Measurements from ENCODE around the gene TBC1D30.

The TBC1D30 gene

DNA sequence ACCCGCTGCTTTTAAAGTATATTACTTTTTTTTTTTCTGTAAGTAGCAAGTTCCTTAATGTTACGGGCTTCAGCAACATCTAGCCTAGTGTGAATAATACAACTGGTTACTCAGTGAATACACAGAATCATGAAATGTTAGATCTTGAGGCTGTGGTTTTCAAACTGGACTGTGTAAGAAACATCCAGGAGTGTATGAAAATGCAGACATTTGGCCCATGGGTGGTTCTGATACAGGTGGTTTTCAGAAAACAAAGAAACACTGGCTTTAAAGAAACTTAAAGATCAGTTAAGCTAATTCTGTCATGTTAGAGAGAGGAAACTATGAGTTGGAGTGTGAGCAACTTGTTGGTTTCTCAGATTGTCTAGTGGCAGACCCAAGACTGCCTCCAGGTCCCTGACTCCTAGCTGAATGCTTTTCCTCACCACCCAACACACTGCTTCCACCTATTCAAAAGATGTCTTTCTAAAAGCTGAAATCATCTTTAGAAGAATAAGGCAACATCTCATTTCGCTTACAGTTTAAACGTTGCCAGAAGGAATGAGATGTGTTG, 36.1 kb downstream of the TBC1D30 start:
- no peak for DNase-seq (ENCODE audit: low spot score)

DNA sequence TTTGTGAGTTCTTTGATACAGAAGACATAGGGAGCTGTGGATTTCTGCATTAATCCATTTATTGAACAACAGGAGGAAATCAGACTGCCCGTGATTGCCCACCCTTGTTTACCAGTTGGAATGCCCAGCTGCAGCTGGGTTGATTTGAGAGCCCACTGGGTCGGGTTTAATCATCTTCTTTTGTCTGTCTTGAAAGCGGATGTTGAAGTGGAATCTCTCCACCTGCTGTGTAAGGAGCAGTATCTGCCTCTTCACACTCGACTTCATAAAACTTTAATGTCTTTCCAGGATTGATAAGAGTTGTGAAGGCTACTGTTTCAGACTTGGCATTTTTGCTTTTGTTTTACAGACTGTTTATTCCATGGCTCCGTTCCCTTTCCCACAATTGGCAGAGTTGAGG, 39.9 kb downstream of the TBC1D30 start:
- no peak for DNase-seq (ENCODE audit: low spot score)

DNA sequence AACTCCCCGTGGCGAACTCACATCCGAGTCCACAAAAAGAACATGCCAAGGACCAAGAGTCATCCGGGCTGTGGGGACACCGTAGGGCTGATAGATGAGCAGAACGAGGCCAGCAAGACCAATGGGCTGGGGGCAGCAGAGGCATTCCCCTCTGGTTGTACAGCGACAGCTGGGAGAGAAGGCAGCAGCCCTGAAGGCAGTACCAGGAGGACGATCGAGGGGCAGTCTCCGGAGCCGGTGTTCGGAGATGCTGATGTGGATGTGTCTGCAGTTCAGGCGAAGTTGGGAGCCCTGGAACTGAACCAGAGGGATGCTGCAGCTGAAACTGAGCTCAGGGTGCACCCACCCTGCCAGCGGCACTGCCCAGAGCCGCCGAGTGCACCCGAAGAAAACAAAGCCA, 50.7 kb downstream of the TBC1D30 start:
- DNase-seq (ENCODE audit: low spot score): no peak

DNA sequence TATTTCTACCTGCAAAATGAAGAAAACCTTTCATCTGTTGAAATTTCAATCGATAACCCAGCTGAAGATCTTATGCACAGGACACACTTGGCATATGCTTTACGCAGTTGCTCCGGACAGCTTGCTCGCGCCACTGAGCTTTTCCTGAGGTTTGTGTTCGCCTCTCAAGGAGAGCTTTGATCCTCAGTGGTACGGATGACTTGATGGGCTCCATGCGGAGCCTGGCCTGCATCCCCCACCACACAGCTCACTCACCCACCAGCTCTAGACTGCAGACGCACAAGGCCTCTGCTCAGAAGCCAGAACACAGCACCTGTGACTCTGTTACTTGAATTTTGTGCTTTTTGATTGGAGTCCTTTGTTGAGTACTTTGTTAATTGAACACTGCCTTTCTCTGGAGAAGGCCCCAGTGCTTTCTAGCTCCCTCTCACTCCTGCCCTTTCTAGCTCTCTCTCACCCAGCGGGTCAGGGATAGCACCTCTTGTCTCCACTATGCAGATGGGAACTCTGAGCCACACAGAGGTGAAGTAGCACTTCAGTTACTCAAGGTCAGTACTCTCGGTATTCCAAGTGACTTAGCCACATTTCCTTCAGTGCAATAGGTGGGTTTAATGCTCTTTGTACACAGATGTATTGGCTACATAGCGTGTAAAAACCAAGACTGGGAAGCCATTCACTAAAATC, 52.1 kb downstream of the TBC1D30 start:
- DNase-seq (ENCODE audit: low spot score): no peak

DNA sequence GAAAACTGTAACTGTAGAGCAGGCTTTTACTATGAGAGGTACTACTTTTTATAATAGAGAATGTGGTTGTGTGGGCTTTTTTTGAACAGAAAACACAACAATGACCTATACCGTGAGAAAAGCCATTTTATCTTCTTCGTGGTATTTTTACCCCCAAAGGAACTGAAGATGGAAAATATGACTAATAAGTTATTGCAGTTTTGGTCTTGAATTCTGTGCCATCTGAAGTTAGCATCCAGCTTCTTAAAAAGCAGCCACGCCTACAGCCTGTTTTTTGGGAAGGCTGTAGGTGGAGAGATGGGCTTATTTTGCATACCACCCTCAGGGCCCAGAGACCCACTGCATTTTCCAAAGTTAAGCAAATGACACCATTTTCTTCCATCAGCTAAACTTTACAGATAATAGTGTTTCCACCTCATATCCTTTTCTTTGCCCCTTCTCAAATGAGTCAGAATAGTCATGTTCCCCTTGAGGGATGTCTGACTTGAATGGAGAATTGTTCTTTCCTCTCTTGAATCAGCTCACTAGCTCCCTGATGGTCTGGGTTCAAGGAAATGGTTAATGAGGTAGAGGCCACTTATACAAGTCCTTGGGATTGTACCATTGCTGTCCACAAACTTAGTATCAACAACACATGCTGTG, 53.0 kb downstream of the TBC1D30 start:
- no peak for DNase-seq (ENCODE audit: low spot score)

DNA sequence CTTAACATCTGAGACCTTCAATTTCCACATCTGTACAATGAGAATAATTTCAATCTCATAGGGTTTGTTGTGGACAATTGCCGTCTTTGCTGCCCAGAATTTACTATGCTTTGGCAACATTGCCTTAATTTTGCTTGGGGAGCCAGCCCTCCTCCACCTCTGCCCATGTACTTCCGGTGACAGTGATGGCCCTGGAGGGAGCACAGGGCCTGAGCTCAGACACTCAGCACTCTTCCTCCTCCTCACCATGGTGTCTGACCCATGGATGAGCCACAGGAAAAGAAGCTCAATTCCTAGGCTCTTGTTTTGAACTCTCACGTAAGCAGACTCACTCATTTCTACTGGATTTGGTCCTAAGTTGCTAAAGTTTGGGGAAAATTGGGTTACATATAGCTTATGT, 58.2 kb downstream of the TBC1D30 start:
- no peak for DNase-seq (ENCODE audit: low spot score)

DNA sequence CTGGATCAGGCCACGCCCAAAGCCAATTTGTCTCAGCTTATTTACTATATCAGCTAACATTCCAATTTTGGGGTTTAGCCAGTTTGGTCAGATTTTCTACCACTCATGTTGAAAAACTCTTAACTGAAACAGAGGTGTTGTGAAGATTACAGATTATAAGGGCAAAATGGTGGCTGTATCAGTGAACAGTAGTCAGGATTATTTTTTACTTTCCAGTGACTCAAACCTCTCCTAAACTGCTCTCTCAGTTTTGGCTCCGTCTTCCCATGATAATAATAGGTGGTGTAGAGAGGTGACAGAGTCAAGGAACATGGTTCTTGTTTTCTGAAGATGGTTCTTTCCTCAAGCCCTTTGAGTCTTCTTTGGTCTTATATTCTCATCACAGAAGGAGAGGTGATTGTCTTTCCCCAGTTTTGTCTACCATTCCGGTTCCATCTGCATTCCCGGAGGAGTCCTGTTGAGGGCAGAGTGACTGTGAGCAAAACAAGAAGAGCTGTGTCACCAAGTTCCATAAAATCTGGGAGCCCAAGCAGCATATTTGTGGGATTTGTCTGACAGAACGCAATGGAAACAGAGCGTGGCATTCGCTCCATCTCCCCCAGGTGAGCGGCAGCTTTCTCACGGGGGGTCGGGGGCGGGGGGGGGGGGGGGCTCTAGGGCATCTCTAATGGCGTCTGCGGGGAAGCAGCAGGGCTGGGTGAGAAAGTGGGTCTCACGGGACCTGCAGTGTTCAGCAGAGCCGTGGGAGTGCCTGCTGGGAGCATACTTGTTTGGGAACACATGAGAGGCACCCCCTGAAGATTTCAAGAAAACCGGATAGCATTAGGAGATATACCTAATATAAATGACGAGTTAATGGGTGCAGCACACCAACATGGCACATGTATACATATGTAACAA, 59.1 kb downstream of the TBC1D30 start:
- peak; percentile 21 for DNase-seq (ENCODE audit: low spot score)

DNA sequence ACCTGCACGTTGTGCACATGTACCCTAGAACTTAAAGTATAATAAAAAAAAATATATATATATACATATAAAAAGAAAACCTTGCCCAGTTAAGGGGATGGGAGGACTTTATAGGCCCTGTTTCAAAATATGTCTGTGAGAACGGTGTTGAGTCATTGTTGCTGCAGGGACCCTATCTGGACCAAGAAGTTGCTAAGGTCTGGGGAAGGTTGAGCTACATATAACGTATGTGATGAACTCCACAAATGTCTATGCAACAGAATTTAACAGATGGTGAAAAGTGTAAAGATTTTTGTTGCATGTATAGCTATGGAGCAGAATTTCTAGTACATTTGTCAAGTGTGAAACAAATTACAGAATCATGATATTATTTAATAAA, 59.7 kb downstream of the TBC1D30 start:
- DNase-seq (ENCODE audit: low spot score): no peak

DNA sequence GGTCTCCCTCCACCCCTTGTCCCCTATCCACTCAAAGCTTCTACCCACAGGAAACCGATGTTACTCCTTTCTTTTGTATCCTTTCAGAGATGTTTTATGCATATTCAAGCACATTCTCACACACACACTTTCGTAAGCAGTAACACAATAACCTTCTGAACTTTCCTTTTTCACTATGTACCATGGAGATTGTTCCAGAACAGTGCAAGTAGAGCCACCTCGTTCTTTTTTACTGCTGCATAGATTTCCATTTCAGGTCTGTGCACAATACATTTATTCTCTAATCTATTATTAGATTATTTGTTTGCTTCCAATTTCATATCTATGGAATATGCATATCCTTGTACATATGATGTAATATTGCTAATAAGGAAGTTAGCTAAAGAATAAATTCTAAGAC, 60.3 kb downstream of the TBC1D30 start:
- DNase-seq (ENCODE audit: low spot score): no peak

DNA sequence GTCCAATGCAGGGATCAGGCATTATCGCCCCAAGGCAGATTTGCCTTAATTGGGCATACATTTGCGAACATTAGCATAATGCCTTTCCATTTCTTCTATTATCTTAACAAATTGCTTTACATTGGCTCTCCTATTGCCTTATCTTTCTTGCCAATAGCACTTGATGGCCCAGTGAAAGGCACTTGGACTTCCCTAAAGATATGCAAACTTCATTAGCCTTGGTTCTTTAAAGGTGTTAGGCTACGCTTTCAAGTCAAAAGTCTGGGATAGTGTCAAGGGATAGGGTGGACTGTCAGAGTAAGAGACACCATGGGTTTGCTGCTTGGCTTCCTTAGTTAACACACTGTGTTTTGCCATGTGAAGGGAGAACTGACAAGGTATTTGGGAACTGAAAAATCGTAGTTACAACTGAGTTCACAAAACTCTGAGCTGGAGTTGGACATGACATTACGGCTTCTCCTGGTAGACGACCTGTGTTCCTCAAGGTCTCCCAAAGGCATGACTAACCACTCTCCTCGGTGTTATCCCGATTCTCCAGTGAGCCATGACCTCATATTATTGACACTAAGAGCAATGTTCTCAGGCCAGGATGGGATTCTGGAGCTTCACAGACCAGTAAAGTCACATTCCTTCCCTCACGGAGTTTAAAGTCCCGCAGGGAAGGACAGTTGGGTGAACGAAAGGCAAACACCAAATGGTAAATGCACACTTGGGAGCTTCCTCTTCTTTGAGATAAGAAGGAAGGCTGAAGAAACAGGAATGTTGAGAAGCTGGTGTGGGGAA, 65.2 kb downstream of the TBC1D30 start:
- no peak for DNase-seq (ENCODE audit: low spot score)

DNA sequence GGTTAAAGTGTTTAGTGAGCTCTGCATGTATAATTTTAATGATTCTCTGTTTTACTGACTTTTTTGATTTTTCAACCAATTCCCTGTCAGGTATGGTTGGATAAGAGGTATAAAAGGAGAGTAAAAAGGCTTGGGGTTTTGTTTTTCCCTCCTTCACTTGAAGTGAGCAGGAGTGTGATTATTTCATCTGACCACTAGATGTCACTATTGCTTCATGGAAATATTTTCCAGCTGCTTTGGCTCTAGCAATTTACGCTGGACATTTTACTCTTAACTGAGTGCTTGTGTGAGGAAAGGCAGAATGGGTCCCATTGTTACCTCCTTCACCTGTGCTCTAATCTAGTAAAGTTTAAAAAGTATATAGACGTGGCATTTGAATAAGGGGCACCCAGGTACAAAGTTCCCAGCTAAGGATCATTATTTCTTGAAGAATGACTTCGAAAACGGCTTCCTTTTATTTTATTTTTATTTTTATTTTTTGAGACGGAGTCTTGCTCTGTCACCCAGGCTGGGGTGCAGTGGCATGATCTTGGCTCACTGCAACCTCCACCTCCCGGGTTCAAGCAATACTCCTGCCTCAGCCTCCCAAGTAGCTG, 66.5 kb downstream of the TBC1D30 start:
- peak; percentile 46 for DNase-seq (ENCODE audit: low spot score)

DNA sequence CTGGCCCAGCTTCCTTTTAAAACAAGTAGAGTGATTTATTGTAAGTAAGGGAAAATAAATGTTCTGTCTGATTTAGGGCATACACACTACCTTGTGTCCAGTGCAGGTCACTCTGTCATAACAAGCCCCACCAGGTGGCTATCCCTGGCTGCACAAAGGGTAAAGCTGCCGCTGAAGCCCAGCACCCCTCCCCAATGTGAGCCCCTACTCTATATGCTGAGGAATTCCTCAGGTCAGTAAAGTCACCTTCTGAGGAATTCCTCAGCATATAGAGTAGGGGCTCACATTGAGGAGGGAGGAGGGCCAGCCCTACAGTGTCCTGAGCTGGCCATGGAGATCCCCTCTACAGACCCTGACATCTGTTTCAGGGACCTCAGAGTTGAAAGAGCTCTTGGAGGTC, 67.2 kb downstream of the TBC1D30 start:
- no peak for DNase-seq (ENCODE audit: low spot score)

DNA sequence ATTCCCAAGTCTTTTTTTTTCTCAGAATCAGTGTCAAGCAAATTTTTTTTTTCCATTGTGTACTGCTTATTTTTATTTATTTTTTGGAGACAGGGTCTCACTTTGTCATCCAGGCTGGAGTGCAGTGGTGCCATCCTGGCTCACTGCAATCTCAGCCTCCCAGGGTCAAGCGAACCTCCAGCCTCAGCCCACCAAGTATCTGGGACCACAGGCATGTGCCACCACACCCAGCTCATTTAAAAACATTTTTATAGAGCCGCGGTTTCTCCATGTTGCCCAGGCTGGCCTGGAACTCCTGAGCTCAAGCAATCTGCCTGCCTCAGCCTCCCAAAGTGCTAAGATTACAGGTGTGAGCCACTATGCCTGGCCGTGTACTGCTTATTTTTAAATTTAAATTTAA, 68.1 kb downstream of the TBC1D30 start:
- DNase-seq (ENCODE audit: low spot score): no peak

DNA sequence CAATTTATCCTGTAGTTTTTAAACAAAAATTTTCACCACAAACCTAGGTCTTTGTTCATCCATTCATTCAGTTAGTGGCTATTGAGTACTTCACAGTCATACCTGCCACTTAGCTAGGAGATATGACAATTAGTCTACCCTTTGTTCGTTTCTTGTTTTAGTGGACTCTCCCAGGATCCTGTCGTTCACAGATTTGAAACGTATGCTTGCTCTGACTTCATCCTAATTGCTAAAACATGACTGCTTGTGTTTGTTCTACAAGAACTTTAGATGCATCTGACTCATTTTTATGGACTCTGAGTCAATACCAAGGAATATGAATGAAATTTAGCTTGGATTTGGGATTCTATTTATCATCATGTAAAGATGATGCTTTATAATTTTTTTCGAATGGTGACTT, 69.5 kb downstream of the TBC1D30 start:
- DNase-seq (ENCODE audit: low spot score): peak; percentile 56

DNA sequence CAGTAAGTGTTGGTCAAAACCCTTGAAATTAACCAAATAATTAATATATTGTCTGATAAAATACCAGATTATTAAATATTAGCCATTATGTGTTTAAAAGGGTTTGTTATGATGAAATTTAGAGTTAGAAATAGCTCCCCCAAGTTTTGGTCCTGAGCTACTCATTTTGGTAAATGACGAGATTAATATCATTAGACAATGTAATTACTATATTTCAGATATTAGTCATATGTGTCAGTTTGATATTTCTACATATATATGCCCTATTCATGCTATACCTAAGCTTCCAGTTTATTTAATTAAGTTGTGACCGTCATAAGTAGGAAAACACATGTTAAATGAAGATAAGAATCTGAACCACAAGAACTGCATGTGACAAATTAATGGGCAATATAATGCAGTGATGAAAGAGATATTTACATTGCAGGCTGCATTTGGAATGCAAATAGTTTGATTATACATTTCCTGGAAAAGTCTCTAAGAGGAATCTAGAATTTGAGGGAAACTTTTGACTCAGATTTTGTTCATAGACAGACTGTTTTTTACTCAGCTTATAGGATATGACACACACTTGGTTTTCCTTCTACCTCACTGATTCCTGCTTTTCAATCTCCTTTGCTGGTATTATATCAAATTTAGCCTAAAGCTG, 70.5 kb downstream of the TBC1D30 start:
- DNase-seq (ENCODE audit: low spot score): no peak

DNA sequence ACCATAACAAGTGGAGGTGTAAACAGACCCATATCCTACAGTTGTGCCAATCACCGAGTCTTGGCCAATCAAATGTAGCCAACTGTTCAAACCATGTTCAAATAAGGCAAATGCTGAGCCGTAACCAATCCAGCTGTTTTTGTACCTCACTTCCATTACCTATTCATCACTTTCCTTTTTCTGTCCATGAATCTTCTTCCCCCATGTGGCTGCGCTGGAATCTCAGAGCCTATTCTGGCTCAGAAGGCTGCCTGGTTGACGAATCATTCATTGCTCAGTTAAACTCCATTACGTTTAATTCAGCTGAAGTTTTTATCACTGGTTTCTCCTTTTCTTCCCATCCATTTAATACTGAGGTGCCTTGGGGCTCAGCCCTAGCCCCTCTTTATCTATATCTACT, 71.1 kb downstream of the TBC1D30 start:
- no peak for DNase-seq (ENCODE audit: low spot score)

DNA sequence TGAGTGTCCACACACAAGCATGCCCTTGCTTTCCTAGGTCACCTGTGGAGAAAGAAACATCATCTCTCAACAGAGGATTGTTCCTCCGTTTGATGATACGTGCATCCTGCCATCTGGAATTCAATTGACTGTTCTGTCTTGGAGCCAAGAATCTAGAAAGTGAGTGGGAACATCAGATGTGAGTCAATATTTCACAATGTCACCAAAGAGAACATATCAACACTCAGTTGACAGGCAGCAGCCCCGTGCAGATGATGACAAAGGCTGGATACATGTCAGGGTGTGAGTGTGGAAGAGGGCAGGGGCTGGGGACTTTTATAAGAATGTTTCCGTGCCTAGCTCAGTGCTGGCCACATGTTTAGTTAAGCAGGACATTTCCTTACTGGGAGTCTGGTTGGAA, 76.1 kb downstream of the TBC1D30 start:
- DNase-seq (ENCODE audit: low spot score): peak; percentile 16

DNA sequence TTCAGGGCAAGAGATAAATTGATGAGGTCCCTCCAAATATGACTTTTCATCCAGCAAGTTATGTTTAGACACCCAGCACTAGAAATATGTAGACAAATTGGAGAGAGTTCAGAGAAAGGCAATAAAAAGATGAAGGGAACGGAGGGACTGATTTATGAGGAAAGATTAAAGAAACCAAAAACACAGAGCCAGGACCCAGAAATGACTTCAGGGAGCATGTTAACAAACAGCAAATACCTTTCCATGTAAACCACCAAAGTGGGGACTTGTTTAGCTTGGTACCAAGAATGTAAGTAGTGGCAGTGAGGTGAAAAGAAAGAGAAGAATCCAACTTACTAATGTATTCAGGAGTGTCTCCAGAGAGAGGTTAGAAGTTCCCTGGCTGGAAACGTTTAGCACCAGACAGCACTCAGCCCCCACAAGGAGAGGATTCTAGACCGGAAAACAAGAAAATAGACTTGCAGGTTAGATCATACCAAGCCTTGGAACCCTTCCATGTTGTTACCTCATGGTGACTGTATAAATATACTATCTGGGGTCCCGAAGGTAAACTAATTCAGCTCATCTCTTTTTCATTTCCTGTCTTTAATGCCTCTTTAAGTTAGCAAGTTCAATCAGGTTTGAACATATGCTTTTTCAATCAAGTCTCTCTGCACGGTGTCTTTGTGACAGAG, 79.2 kb downstream of the TBC1D30 start:
- no peak for DNase-seq (ENCODE audit: low spot score)

DNA sequence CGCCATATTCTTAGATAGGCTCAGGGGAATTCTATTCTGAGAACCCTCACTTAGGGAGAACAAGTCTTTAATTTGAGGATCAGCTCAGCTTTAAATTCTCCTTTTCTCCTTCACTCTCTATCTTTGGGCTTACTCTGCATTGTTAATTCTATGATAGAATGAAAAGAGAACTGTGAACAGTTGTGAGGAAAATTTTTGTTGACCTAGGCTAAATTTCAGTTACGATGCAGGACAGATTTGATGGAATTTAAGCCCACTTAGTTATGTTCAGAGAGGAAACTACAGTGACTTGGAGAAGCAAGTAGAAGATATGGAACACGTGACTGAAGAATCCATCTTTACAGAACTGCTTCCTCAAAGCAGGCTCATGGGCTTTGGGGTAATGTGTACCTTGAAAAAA, 82.7 kb downstream of the TBC1D30 start:
- no peak for DNase-seq (ENCODE audit: low spot score)

DNA sequence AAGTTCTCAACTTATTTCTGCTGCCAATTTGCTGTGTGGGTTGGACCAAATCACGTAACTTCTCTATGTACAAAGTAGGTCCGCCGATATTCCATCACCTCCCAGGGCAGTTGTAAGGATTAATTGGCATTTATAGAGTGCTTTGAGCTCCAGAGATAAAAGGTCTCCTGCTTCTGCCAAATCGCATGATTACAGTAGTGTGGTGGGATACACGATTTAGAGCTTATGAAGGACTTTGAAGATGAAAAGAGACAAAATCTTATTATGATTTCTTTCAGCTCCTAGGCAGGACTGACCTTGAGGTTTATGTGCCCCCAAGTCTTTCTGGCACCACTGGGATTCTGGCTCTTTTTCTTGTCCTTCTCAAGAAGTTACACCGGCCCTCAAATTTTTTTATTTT, 84.7 kb downstream of the TBC1D30 start:
- DNase-seq (ENCODE audit: low spot score): no peak

DNA sequence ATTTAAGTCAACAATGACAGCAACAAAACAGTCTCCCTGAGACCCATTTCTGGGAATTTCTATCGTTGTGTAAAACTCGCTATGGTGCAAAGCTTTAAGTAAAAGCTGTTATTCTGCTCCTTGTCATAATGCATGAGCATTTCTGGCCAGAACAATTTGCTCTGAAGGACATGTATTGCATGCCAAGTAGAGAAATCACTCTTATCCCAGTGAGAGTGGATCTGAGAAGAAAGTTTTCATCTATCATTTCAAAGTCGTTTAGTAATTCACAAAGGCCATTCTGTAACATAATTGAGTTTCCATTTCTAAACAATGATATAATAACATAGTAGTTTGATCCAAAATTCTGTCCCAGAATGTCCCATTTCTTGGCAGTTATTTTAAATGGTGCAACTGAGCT, 86.6 kb downstream of the TBC1D30 start:
- DNase-seq (ENCODE audit: low spot score): no peak
